K562 (cell line): ENCODE data around the gene CLCN1. TPM values are rescaled to one million over a fixed set of nuclear protein-coding genes. Genes with fewer than 3 reads are reported as not detected.

Experiments
- ATAC-seq: fragments of 200-7000 bp; cut with Tn5 transposase; 3 replicates; pipeline ENCODE4 v1.9.1; 2020; ENCODE audit warnings: moderate library complexity
- BruUV-seq: library from RNA; stranded (reverse); fragments of 400-500 nt; replicated peaks from 2 replicates; lab custom pipeline; 2021; lab: Mats Ljungman, UMichigan
- CTCF ChIA-PET: fragments of 300-600 bp; formaldehyde crosslinking; extraction: SDS; loops from one replicate; lab custom pipeline; 2021; ENCODE audit warnings: low intra/inter-chr PET ratio; lab: Yijun Ruan, JAX
- POLR2A ChIA-PET: fragments of 300-600, 350-650 bp; sonication (Branson Sonifier 250); formaldehyde crosslinking; extraction: SDS; loops from one replicate; lab custom pipeline; 2021; ENCODE audit warnings: antibody characterized with exemption, inconsistent platforms; lab: Yijun Ruan, JAX
- DNase-seq, 4 experiments: peaks; one replicate each; pipeline versions ENCODE4 v3.0.0 to v3.0.0-alpha.2; 2011 to 2018; ENCODE audit warnings: low spot score in 3 of 4, mixed read lengths in 3 of 4; ENCODE audit errors: extremely low read depth in 1 of 4
- FAIRE-seq: peaks from 2 replicates; lab custom pipeline; 2011; peaks lifted over from hg19 to GRCh38; lab: Jason Lieb, UNC
- H2AFZ ChIP-seq: 2 replicates; pipeline ENCODE4 v1.6.0; 2011; ENCODE audit warnings: low read depth, low read length, control low read depth, inconsistent platforms
- H3K27ac ChIP-seq: fragments of 200-600 bp; 3 replicates; pipeline ENCODE4 v1.8.0; 2011; ENCODE audit warnings: low read depth, mild to moderate bottlenecking, control low read depth, inconsistent platforms, low read length, moderate library complexity, mixed read lengths; ENCODE audit errors: extremely low read depth
- H3K27me3 ChIP-seq, 2 experiments: fragments of 300-600 bp in 1 of 2; 2 replicates in 1 of 2; 3 replicates in 1 of 2; pipeline versions ENCODE4 v1.6.0 to v1.8.0; 2011; ENCODE audit warnings: inconsistent platforms in 2 of 2, low read length in 2 of 2, mild to moderate bottlenecking in 1 of 2, mixed read lengths in 1 of 2, moderate library complexity in 1 of 2; ENCODE audit not compliant: control insufficient read depth in 2 of 2, insufficient read depth in 2 of 2
- H3K36me3 ChIP-seq: fragments of 300-600 bp; 3 replicates; pipeline ENCODE4 v1.8.0; 2011; ENCODE audit warnings: mild to moderate bottlenecking, low read length, inconsistent platforms; ENCODE audit not compliant: control insufficient read depth, insufficient read depth
- H3K4me1 ChIP-seq, 2 experiments: fragments of 200-600 bp in 1 of 2; replicated peaks in 1 of 2; 2 replicates in 1 of 2; 3 replicates in 1 of 2; pipeline versions ENCODE4 v1.5.1 to v1.8.0; 2011; ENCODE audit warnings: inconsistent platforms in 2 of 2, low read length in 2 of 2, mild to moderate bottlenecking in 1 of 2, mixed read lengths in 1 of 2, moderate library complexity in 1 of 2; ENCODE audit not compliant: control insufficient read depth in 2 of 2, insufficient read depth in 2 of 2
- H3K4me2 ChIP-seq: 2 replicates; pipeline ENCODE4 v1.6.1; 2011; ENCODE audit warnings: low read length, control low read depth, inconsistent platforms, mixed read lengths; ENCODE audit not compliant: insufficient read depth
- H3K4me3 ChIP-seq: fragments of 200-600 bp; sonication (generic), shearing (Covaris generic); 2 replicates; pipeline ENCODE4 v1.5.1; 2016; ENCODE audit warnings: control low read depth, inconsistent platforms
- H3K79me2 ChIP-seq: fragments of 200-600 bp; 3 replicates; pipeline ENCODE4 v1.8.0; 2011; ENCODE audit warnings: low read length, inconsistent platforms; ENCODE audit not compliant: control insufficient read depth, insufficient read depth
- H3K9ac ChIP-seq, 2 experiments: 2 replicates each; pipeline versions ENCODE4 v1.6.0 to v1.6.1; 2011; ENCODE audit warnings: low read depth in 2 of 2, low read length in 2 of 2, control low read depth in 1 of 2, inconsistent platforms in 1 of 2, mild to moderate bottlenecking in 1 of 2, mixed read lengths in 1 of 2; ENCODE audit not compliant: insufficient read depth in 1 of 2
- H3K9me1 ChIP-seq: one replicate; pipeline ENCODE4 v1.6.0; 2011; ENCODE audit warnings: inconsistent platforms, mild to moderate bottlenecking, low read length, moderate library complexity; ENCODE audit not compliant: control insufficient read depth, insufficient read depth
- H3K9me3 ChIP-seq: replicated peaks from 2 replicates; pipeline ENCODE4 v1.5.1; 2011; ENCODE audit warnings: low read depth, low read length, inconsistent platforms; ENCODE audit not compliant: control insufficient read depth, insufficient read depth
- H4K20me1 ChIP-seq: replicated peaks from 2 replicates; pipeline ENCODE4 v1.6.1; 2011; ENCODE audit warnings: low read length, inconsistent platforms, mixed read lengths; ENCODE audit not compliant: control insufficient read depth, insufficient read depth
- ATF7 ChIP-seq: fragments of 450-650 bp; IDR thresholded peaks from 2 replicates; pipeline ENCODE4 v1.7.1; 2014; ENCODE audit warnings: mild to moderate bottlenecking, moderate library complexity
- E2F6 ChIP-seq, 2 experiments: IDR thresholded peaks; 2 replicates each; pipeline ENCODE4 v1.6.1; 2011; ENCODE audit warnings: borderline replicate concordance in 1 of 2, control low read depth in 1 of 2, low read depth in 1 of 2, low read length in 1 of 2, mild to moderate bottlenecking in 1 of 2, mixed read lengths in 1 of 2, moderate library complexity in 1 of 2; ENCODE audit not compliant: insufficient read depth in 1 of 2, insufficient read length in 1 of 2, poor library complexity in 1 of 2, severe bottlenecking in 1 of 2; ENCODE audit errors: extremely low read depth in 1 of 2
- PKNOX1 ChIP-seq: fragments of 450-650 bp; IDR thresholded peaks from 2 replicates; pipeline ENCODE4 v1.6.1; 2016
- SPI1 ChIP-seq: IDR thresholded peaks from 2 replicates; pipeline ENCODE4 v1.6.1; 2011; ENCODE audit warnings: low read depth, low read length, control low read depth, borderline replicate concordance
- ZC3H11A ChIP-seq: IDR thresholded peaks from 2 replicates; pipeline ENCODE4 v1.6.1; 2012; ENCODE audit warnings: low read depth, low read length, improper control_type of control experiment
- ZNF277 ChIP-seq: fragments of 250-450 bp; sonication (Bioruptor Pico); IDR thresholded peaks from 2 replicates; pipeline ENCODE4 v1.8.0; 2022; ENCODE audit warnings: inconsistent platforms, mild to moderate bottlenecking, moderate library complexity, borderline replicate concordance
- ZNF740 ChIP-seq, 3 experiments: fragments of 200-800 bp in 1 of 3; sonication (Bioruptor generic) in 1 of 3; sonication (generic) in 1 of 3; formaldehyde crosslinking in 1 of 3; IDR thresholded peaks; 2 replicates each; pipeline versions ENCODE4 v1.6.1 to v1.8.0; 2016 to 2022; ENCODE audit warnings: mild to moderate bottlenecking in 2 of 3, missing compliant biosample characterization in 2 of 3, missing genetic modification characterization in 2 of 3, missing genetic modification reagents in 1 of 3
- WGBS: fragments of 100-300 bp; shearing (Covaris generic); methylation state at CpG from one replicate; pipeline ENCODE4 v1.1.6; 2016; ENCODE audit warnings: low coverage, mixed read lengths; ENCODE audit not compliant: insufficient coverage; ENCODE audit errors: missing lambda C conversion rate; 5-methylcytosine and 5-hydroxymethylcytosine counted together
- in situ Hi-C: fragments of 300-500 bp; cut with MboI; formaldehyde crosslinking; loops from 4 replicates; pipeline ENCODE4 v1.15.0; 2018; ENCODE audit warnings: inconsistent platforms, mixed read lengths
- intact Hi-C: fragments of 100-400 bp; cut with micrococcal nuclease; formaldehyde crosslinking; loops from 2 replicates; pipeline ENCODE4 v1.14.2; 2022
- polyA plus RNA-seq, 8 experiments: library from polyadenylated mRNA; depleted of rRNA in 4 of 8; stranded (reverse) in 5 of 8; unstranded in 3 of 8; fragments of >200 nt; fragmentation: Nextera tagmentation in 2 of 8; fragmentation: Illumina TruSeq in 1 of 8; extraction: Ambion mirVana in 2 of 8; extraction: Trizol in 1 of 8; gene quantifications; 2 replicates each; pipeline versions ENCODE4 v1.2.1 to v1.2.3, GENCODE V29; 2011 to 2014; ENCODE audit warnings: inconsistent platforms in 1 of 8, missing spikeins in 1 of 8
- total RNA-seq, 7 experiments: library from RNA; depleted of rRNA in 6 of 7; stranded (reverse); fragments of >200 nt in 6 of 7; fragmentation: Illumina TruSeq in 2 of 7; extraction: Trizol in 2 of 7; gene quantifications; 2 replicates each; pipeline versions ENCODE4 v1.2.1 to v1.2.3, GENCODE V29; 2011 to 2021; ENCODE audit warnings: low replicate concordance in 1 of 7

The CLCN1 gene
- total and polyA plus RNA-seq, 9 of the 15 experiments (the other 6 are each of a cell fraction or from before 2014, with no cell fraction given): 0.01 to 0.11 (median 0.04) TPM; not detected in 4

GRCh38 chr7:143284591-143285469 lies 31.1 kb upstream of the CLCN1 start, which contains the start of gene TMEM139:
TMEM139 (plus strand) TSS chr7:143284958; CDS start chr7:143285958, 1,000 bp downstream.
- Histone ChIP-seq H2AFZ (peak within 1 kb of the TSS; percentile 82), H3K4me3 (no peak within 1 kb of the TSS), H3K27ac (no peak within 1 kb of the TSS), H3K9ac (peak within 1 kb of the TSS in 1 of 2 experiments; percentile 38; a peak in 1 of 4 replicates), H3K9me1 (no peaks in the 10 kb centered on the region), H3K9me3 (peaks cover 7% of the 10 kb centered on the region), H3K36me3 (peaks cover 6% of the 10 kb centered on the region; the same call in 1 of the 3 replicates), H3K27me3 (no peaks in the 10 kb centered on the region), H3K4me1 (peaks cover 20 to 22% of the 10 kb centered on the region in 2 experiments; a peak in 4 of 5 replicates), H3K79me2 (peaks cover 17% of the 10 kb centered on the region), H3K4me2 (peak within 1 kb of the TSS; percentile 47), H4K20me1 (no peaks in the 10 kb centered on the region; the same call in 1 of the 2 replicates)
- in situ Hi-C loops: no loop called here
- no peak for FAIRE-seq
- ATAC-seq: peak; percentile 60
- intact Hi-C loops: no loop called here
- no TSS peak for BruUV-seq
- TF ChIP-seq PKNOX1 (peak; percentile 26; the same call in 1 of the 2 replicates), ZC3H11A (0 out of 2 replicates have a peak, but pooled peaks have one; percentile 26), ATF7 (0 out of 2 replicates have a peak, but pooled peaks have one; percentile 13), SPI1 (no peak), ZNF740 (CRISPR knock-in tag; IDR thresholded peaks at IDR 0.05) (0 out of 2 replicates have a peak, but pooled peaks have one; percentile 48), ZNF740 (tag; IDR thresholded peaks at IDR 0.05) (peak in 1 of 2 experiments; percentile 28; a peak in 1 of 4 replicates), E2F6 (IDR thresholded peaks at IDR 0.05; ENCODE audit: borderline replicate concordance in 1 of 2, extremely low read depth in 1 of 2, insufficient read depth in 1 of 2, insufficient read length in 1 of 2, low read depth in 1 of 2, low read length in 1 of 2, poor library complexity in 1 of 2, severe bottlenecking in 1 of 2) (peak in 1 of 2 experiments; percentile 12), ZNF277 (no peak)
- WGBS: 56% methylated on average over 19 of the region's 19 CpGs
- POLR2A ChIA-PET: interaction anchor here (0.6 kb wide), 1 partner anchor 142 kb away, joined by 3 read pairs; no protein-coding TSS in a partner anchor
- CTCF ChIA-PET: no interaction called here
- peak; percentile 74 to 80 (median 74) for DNase-seq
